LNCAP (cell line): ENCODE data around the gene ARHGAP30.

Experiments
- TF ChIP-seq, protein P1 (sequence below): fragments of 450-650 bp; IDR thresholded peaks from 2 replicates; pipeline ENCODE4 v1.5.1; 2017; ENCODE audit warnings: mild to moderate bottlenecking

ARHGAP30 gene, protein sequence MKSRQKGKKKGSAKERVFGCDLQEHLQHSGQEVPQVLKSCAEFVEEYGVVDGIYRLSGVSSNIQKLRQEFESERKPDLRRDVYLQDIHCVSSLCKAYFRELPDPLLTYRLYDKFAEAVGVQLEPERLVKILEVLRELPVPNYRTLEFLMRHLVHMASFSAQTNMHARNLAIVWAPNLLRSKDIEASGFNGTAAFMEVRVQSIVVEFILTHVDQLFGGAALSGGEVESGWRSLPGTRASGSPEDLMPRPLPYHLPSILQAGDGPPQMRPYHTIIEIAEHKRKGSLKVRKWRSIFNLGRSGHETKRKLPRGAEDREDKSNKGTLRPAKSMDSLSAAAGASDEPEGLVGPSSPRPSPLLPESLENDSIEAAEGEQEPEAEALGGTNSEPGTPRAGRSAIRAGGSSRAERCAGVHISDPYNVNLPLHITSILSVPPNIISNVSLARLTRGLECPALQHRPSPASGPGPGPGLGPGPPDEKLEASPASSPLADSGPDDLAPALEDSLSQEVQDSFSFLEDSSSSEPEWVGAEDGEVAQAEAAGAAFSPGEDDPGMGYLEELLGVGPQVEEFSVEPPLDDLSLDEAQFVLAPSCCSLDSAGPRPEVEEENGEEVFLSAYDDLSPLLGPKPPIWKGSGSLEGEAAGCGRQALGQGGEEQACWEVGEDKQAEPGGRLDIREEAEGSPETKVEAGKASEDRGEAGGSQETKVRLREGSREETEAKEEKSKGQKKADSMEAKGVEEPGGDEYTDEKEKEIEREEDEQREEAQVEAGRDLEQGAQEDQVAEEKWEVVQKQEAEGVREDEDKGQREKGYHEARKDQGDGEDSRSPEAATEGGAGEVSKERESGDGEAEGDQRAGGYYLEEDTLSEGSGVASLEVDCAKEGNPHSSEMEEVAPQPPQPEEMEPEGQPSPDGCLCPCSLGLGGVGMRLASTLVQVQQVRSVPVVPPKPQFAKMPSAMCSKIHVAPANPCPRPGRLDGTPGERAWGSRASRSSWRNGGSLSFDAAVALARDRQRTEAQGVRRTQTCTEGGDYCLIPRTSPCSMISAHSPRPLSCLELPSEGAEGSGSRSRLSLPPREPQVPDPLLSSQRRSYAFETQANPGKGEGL

DNA sequence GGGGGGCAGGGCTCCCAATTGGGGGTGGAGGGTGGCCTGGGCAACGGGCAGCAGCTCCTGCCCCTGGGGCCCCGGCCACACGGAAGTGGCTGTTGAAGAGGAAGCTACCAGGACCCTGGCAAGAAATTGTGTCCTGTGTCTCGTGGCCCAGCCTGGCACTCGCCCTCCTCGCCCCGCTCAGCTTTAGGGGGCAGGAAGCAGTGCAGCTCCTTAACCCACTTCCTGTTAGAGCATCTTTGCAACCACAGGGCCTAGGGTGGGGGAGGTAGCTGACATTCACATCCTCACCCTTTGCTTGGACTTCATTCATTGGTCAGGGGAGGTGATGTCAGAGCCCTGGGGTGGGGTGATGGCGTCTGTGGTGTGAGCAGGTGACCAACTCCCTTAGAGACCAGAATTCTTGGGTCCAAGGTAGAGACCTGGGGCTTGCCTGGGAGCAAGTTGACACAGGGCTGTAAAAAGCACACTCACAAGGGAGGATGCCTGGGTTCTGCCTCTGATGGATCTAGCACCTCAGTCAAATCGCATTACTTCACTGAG lies at the start of gene ARHGAP30:
TSS of gene ARHGAP30 (minus strand) at position 161 of the 540 bp plus-strand sequence. CDS start 267 bp downstream, outside the sequence.
- TF ChIP-seq, protein P1, sequence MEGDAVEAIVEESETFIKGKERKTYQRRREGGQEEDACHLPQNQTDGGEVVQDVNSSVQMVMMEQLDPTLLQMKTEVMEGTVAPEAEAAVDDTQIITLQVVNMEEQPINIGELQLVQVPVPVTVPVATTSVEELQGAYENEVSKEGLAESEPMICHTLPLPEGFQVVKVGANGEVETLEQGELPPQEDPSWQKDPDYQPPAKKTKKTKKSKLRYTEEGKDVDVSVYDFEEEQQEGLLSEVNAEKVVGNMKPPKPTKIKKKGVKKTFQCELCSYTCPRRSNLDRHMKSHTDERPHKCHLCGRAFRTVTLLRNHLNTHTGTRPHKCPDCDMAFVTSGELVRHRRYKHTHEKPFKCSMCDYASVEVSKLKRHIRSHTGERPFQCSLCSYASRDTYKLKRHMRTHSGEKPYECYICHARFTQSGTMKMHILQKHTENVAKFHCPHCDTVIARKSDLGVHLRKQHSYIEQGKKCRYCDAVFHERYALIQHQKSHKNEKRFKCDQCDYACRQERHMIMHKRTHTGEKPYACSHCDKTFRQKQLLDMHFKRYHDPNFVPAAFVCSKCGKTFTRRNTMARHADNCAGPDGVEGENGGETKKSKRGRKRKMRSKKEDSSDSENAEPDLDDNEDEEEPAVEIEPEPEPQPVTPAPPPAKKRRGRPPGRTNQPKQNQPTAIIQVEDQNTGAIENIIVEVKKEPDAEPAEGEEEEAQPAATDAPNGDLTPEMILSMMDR, result no peak

DNA sequence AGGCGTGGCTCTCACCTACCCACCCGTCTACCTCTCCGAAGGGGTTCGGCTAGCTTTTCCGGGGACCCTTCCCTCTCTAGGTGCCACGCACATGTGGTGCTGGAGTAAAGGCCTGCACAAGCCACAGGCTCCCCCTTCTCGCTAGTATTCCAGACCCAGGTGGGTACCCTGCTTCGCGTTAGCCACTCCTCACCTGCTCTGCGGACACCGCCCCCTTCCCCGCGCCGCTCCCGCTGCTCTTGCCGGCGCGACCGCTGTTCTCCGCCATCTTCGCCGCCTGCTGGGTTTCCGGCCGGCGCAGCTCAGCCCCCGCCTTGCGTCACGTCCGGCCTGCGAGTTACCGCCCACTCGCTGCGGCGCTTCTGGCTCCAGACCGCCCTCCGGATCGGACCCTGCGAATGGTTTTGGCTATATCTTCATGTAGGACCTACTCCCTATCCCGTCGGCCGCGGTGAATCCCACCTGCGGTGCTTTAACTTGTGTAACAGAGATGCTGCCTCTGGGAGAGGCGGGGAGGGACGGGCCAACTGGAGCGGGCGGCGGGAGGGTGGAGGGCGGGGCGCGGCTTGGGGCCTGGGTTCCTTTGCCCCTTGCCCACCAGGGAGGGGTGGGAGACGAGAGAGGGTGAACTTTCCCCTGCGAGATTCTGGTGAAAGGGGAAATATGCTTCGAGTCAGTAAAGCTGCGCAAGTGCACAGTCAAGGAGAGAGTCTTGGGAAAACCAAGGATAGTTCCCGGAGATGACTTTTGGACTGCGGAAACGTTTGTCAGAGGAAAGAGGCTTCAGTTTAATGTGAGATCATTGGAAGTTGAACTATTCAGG lies 48.3 kb upstream of the ARHGAP30 start, which contains the start of the genes NIT1 and PFDN2:
TSS of gene NIT1 (plus strand) at position 347 of the 823 bp plus-strand sequence. CDS start at position 419, 72 bp downstream.
TSS of gene PFDN2 (minus strand) at position 279 of the 823 bp plus-strand sequence. CDS start at position 268, 11 bp downstream.
- TF ChIP-seq, protein P1, result no peak

DNA sequence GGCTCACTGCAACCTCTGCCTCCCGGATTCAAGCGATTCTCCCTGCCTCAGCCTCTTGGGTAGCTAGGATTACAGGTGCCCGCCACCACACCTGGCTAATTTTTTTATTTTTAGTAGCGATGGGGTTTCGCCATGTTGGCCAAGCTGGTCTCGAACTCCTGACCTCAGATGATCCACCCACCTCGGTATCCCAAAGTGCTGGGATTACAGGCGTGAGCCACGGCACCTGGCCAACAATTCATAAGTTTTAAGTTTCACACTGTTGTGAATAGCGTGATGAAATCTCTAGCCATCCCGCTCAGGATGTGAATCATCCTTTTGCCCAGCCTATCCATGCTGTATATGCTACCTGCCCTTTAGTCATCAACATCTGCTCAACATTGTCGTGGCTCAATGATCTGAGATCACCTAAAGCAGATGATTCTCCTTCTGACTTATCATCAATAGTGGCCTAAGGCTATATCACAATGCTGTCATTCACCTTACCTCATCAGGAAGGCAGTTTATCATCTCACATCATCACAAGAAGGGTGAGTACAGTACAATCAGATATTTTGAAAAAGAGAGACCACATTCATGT lies 45.5 kb upstream of the ARHGAP30 start:
- TF ChIP-seq, protein P1, result no peak

- TF ChIP-seq, protein P1, result no peak
Observed at GRCh38 chr1:161114556-161114955, 44.9 kb upstream of the ARHGAP30 start.

GRCh38 chr1:161113915-161114314 lies 44.2 kb upstream of the ARHGAP30 start:
- TF ChIP-seq, protein P1, result no peak

DNA sequence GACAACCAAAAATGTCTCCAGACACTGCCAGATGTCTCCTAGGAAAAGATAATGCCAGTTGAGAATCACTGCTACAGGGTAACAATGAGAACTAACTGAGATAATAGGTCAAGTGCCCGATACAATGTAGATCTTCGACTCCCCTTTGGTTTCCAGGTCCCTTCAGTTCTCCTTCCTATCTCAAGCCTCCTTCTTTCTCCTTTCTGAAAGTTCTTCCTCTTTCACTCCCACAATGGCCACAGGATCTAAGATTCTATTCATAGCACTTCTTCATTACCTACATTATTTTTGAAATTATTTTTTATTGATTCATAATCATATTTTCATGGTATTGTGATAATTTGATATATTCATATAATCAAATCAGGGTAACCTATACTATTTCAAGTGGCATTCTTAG lies 41.8 kb upstream of the ARHGAP30 start:
- TF ChIP-seq, protein P1, result no peak
